Nephron progenitor cell (in vitro differentiated cells): ENCODE measurements around the gene TMEM41A.
A peak's percentile ranks its signal among the peaks of the same experiment; 100 is the strongest.

Experiments
- DNase-seq: peaks from one replicate; pipeline ENCODE4 v3.0.0; 2021
- H3K27ac Mint-ChIP-seq: 2 replicates; pipeline ENCODE4 v1.8.0; 2021; ENCODE audit warnings: mild to moderate bottlenecking, moderate library complexity, mixed read lengths
- H3K27me3 Mint-ChIP-seq: 2 replicates; pipeline ENCODE4 v1.8.0; 2021; ENCODE audit warnings: mild to moderate bottlenecking, low read depth, mixed read lengths; ENCODE audit not compliant: poor library complexity
- H3K36me3 Mint-ChIP-seq: 2 replicates; pipeline ENCODE4 v1.8.0; 2021; ENCODE audit warnings: low read depth, mixed read lengths
- H3K4me1 Mint-ChIP-seq: 2 replicates; pipeline ENCODE4 v1.8.0; 2021; ENCODE audit warnings: mixed read lengths
- H3K4me3 Mint-ChIP-seq: 2 replicates; pipeline ENCODE4 v1.8.0; 2021; ENCODE audit warnings: mild to moderate bottlenecking, moderate library complexity, mixed read lengths
- H3K9me3 Mint-ChIP-seq: 2 replicates; pipeline ENCODE4 v1.8.0; 2021; ENCODE audit warnings: mild to moderate bottlenecking, moderate library complexity, mixed read lengths
- CTCF ChIP-seq: fragments of 200-600 bp; sonication (generic); IDR thresholded peaks from 2 replicates; pipeline ENCODE4 v1.5.0; 2021; ENCODE audit warnings: antibody characterized with exemption

TMEM41A gene

GRCh38 chr3:185498503-185499396 lies at the start of gene TMEM41A:
TMEM41A (minus strand) TSS chr3:185499035; CDS start chr3:185498961, 74 bp downstream.
- H3K27me3 Mint-ChIP-seq, result peaks cover 29% of the 10 kb centered on the region
- peaks cover 24% of the 10 kb centered on the region for H3K36me3 Mint-ChIP-seq
- no peak for TF ChIP-seq CTCF
- peak; percentile 97 for DNase-seq
- H3K9me3 Mint-ChIP-seq, result no peaks in the 10 kb centered on the region
- H3K4me3 Mint-ChIP-seq, result peak within 1 kb of the TSS; percentile 96
- H3K4me1 Mint-ChIP-seq, result peaks cover 27% of the 10 kb centered on the region
- peak within 1 kb of the TSS; percentile 58 for H3K27ac Mint-ChIP-seq

- DNase-seq, result no peak
- Mint-ChIP-seq H3K27me3 (peaks cover 13% of the 10 kb centered on the region), H3K27ac (no peak overlapping the region), H3K9me3 (no peaks in the 10 kb centered on the region), H3K4me3 (no peak overlapping the region), H3K36me3 (no peaks in the 10 kb centered on the region), H3K4me1 (peaks cover 7% of the 10 kb centered on the region)
- no peak for TF ChIP-seq CTCF
Measured at GRCh38 chr3:185540695-185541094, 41.9 kb upstream of the TMEM41A start.

GRCh38 chr3:185539934-185540333 lies 41.1 kb upstream of the TMEM41A start:
- no peak overlapping the region for H3K4me3 Mint-ChIP-seq

GRCh38 chr3:185537369-185537970 lies 38.6 kb upstream of the TMEM41A start:
- Mint-ChIP-seq H3K4me3 (no peak overlapping the region), H3K9me3 (no peaks in the 10 kb centered on the region), H3K36me3 (no peaks in the 10 kb centered on the region), H3K4me1 (peaks cover 7% of the 10 kb centered on the region), H3K27me3 (peaks cover 13% of the 10 kb centered on the region), H3K27ac (peak overlapping the region; percentile 58)
- DNase-seq, result no peak
- no peak for TF ChIP-seq CTCF

More at GRCh38 chr3:185539934-185540333, 41.1 kb upstream of the TMEM41A start:
- no peaks in the 10 kb centered on the region for H3K36me3 Mint-ChIP-seq
- peaks cover 13% of the 10 kb centered on the region for H3K27me3 Mint-ChIP-seq
- H3K9me3 Mint-ChIP-seq, result no peaks in the 10 kb centered on the region
- H3K27ac Mint-ChIP-seq, result no peak overlapping the region
- no peak for DNase-seq
- peaks cover 7% of the 10 kb centered on the region for H3K4me1 Mint-ChIP-seq
- no peak for TF ChIP-seq CTCF

- TF ChIP-seq CTCF, result no peak
- Mint-ChIP-seq H3K36me3 (no peaks in the 10 kb centered on the region), H3K9me3 (no peaks in the 10 kb centered on the region), H3K27ac (no peak overlapping the region), H3K4me3 (no peak overlapping the region), H3K27me3 (peaks cover 7% of the 10 kb centered on the region), H3K4me1 (peaks cover 7% of the 10 kb centered on the region)
- DNase-seq, result no peak
Measured at GRCh38 chr3:185534511-185534910, 35.7 kb upstream of the TMEM41A start.
